Right renal pelvis (tissue), 4 donors: ENCODE results near the gene NOL4L. TPM values are rescaled to one million over a fixed set of nuclear protein-coding genes. Genes with fewer than 3 reads are reported as not detected.

Experiments used
- DNase-seq, 4 donors: peaks; one replicate each; pipeline ENCODE4 v3.0.0-alpha.2; 2013; ENCODE audit warnings: low read depth in 4 of 4, low spot score in 3 of 4, missing footprints in 1 of 4
- polyA plus RNA-seq, 4 donors: library from polyadenylated mRNA; unstranded; fragments of 120-200 nt; gene quantifications; one replicate each; pipeline ENCODE4 v1.2.1, GENCODE V29; 2013; ENCODE audit not compliant: insufficient read length in 4 of 4

NOL4L gene
- polyA plus RNA-seq, 4 donors: 47.1 to 62.0 (median 51.7) TPM

- DNase-seq: no peak
Observed at GRCh38 chr20:32397567-32398084, 187.5 kb downstream of the NOL4L start.

- no peak for DNase-seq
Observed at GRCh38 chr20:32396646-32397160, 188.4 kb downstream of the NOL4L start.

GRCh38 chr20:32395066-32395465, 190.1 kb downstream of the NOL4L start:
- DNase-seq: no peak

Other genes with a start within 250 kb of the NOL4L start
- gene ASXL1, start 227.0 kb downstream of the NOL4L start, polyA plus RNA-seq: 10 to 100 TPM; 56.0 to 67.9 (median 64.0) TPM
- under 1 TPM; 0.15 to 0.27 (median 0.22) TPM for gene C20orf203, start 88.6 kb upstream of the NOL4L start, polyA plus RNA-seq
- 10 to 100 TPM; 73.7 to 77.8 (median 74.8) TPM for gene COMMD7, start 158.1 kb upstream of the NOL4L start, polyA plus RNA-seq
- gene DNMT3B, start 177.1 kb upstream of the NOL4L start, polyA plus RNA-seq: 1 to 10 TPM; 7.2 to 7.6 (median 7.4) TPM
- gene MAPRE1, start 234.6 kb upstream of the NOL4L start, polyA plus RNA-seq: 100 to 1,000 TPM; 112 to 134 (median 119) TPM